ENCODE data around the gene TUBGCP6. TPM values are rescaled to one million over a fixed set of nuclear protein-coding genes. Genes with fewer than 3 reads are reported as not detected.

The TUBGCP6 gene
- total RNA-seq, 4 donors from 2014 or later, result 51.5 to 163 (median 111) TPM

GRCh38 chr22:50175921-50176849, 68.6 kb downstream of the TUBGCP6 start:
- peaks cover 0 to 4% of the 10 kb centered on the region in 2 donors for H3K27me3 ChIP-seq
- H3K36me3 ChIP-seq, result no peaks in the 10 kb centered on the region
- TF ChIP-seq POLR2A (IDR thresholded peaks at IDR 0.05) (no peak), CTCF (IDR thresholded peaks at IDR 0.05) (no peak)
- H3K4me1 ChIP-seq, result no peaks in the 10 kb centered on the region
- no peak overlapping the region for H3K4me3 ChIP-seq
- H3K9me3 ChIP-seq, result no peaks in the 10 kb centered on the region
- H3K27ac ChIP-seq, result no peak overlapping the region
- no peak for DNase-seq

- Histone ChIP-seq H3K36me3 (no peaks in the 10 kb centered on the region), H3K4me1 (peaks cover 0 to 6% (median 0%) of the 10 kb centered on the region in 4 donors), H3K27ac (no peak overlapping the region), H3K9me3 (no peaks in the 10 kb centered on the region), H3K27me3 (peaks cover 0 to 9% of the 10 kb centered on the region in 2 donors), H3K4me3 (no peak overlapping the region)
- TF ChIP-seq POLR2A (IDR thresholded peaks at IDR 0.05), result no peak
- no peak for TF ChIP-seq CTCF (IDR thresholded peaks at IDR 0.05)
- DNase-seq, result no peak
Observed at GRCh38 chr22:50175191-50175461, 69.7 kb downstream of the TUBGCP6 start.

- H3K27ac ChIP-seq, result no peak overlapping the region
- TF ChIP-seq POLR2A (IDR thresholded peaks at IDR 0.05) (no peak), CTCF (IDR thresholded peaks at IDR 0.05) (no peak)
- H3K27me3 ChIP-seq, result peaks cover 0 to 14% of the 10 kb centered on the region in 2 donors
- DNase-seq, result no peak
- no peak overlapping the region for H3K4me3 ChIP-seq
- H3K9me3 ChIP-seq, result no peaks in the 10 kb centered on the region
- no peaks in the 10 kb centered on the region for H3K36me3 ChIP-seq
- peaks cover 0 to 11% (median 2%) of the 10 kb centered on the region in 4 donors for H3K4me1 ChIP-seq
Observed at GRCh38 chr22:50174382-50175190, 70.2 kb downstream of the TUBGCP6 start.

GRCh38 chr22:50173983-50174355, 70.9 kb downstream of the TUBGCP6 start:
- Histone ChIP-seq H3K27ac (no peak overlapping the region), H3K4me1 (peaks cover 0 to 14% (median 4%) of the 10 kb centered on the region in 4 donors), H3K27me3 (peaks cover 0 to 18% of the 10 kb centered on the region in 2 donors), H3K4me3 (no peak overlapping the region), H3K9me3 (no peaks in the 10 kb centered on the region), H3K36me3 (no peaks in the 10 kb centered on the region)
- TF ChIP-seq POLR2A (IDR thresholded peaks at IDR 0.05), result no peak
- no peak for TF ChIP-seq CTCF (IDR thresholded peaks at IDR 0.05)
- DNase-seq, result no peak

- peak in 1 of 3 donors; percentile 55 for DNase-seq
- H3K27ac ChIP-seq, result no peak overlapping the region
- no peaks in the 10 kb centered on the region for H3K36me3 ChIP-seq
- no peaks in the 10 kb centered on the region for H3K9me3 ChIP-seq
- no peak overlapping the region for H3K4me3 ChIP-seq
- H3K4me1 ChIP-seq, result peaks cover 0 to 14% (median 4%) of the 10 kb centered on the region in 4 donors
- TF ChIP-seq POLR2A (IDR thresholded peaks at IDR 0.05) (no peak), CTCF (IDR thresholded peaks at IDR 0.05) (no peak)
- H3K27me3 ChIP-seq, result peaks cover 0 to 18% of the 10 kb centered on the region in 2 donors
Observed at GRCh38 chr22:50173311-50173982, 71.4 kb downstream of the TUBGCP6 start.
